Stomach (tissue), 4 donors: ENCODE measurements around the gene UPF1.

ENCODE experiments used
- EP300 ChIP-seq: sonication (generic); formaldehyde crosslinking; IDR thresholded peaks from one replicate; pipeline ENCODE4 v1.6.1; 2017; ENCODE audit warnings: antibody characterized with exemption
- POLR2A ChIP-seq, 4 donors: fragments of 450-650 bp; IDR thresholded peaks; one replicate each; pipeline ENCODE4 v1.6.1; 2016; ENCODE audit warnings: antibody characterized with exemption in 4 of 4, control low read depth in 2 of 4, mild to moderate bottlenecking in 1 of 4, moderate library complexity in 1 of 4
- POLR2AphosphoS5 ChIP-seq, 3 donors: sonication (generic); formaldehyde crosslinking; IDR thresholded peaks; one replicate each; pipeline ENCODE4 v1.6.1; 2016; ENCODE audit warnings: antibody characterized with exemption in 3 of 3
- TF ChIP-seq, protein P1 (sequence below), 7 experiments: fragments of 450-650 bp in 4 of 7; fragments of 200-600 bp in 3 of 7; sonication (generic) in 3 of 7; IDR thresholded peaks; one replicate each; pipeline ENCODE4 v1.5.1; 2016 to 2019; ENCODE audit warnings: antibody characterized with exemption in 7 of 7, control low read depth in 2 of 7, mild to moderate bottlenecking in 1 of 7

DNA sequence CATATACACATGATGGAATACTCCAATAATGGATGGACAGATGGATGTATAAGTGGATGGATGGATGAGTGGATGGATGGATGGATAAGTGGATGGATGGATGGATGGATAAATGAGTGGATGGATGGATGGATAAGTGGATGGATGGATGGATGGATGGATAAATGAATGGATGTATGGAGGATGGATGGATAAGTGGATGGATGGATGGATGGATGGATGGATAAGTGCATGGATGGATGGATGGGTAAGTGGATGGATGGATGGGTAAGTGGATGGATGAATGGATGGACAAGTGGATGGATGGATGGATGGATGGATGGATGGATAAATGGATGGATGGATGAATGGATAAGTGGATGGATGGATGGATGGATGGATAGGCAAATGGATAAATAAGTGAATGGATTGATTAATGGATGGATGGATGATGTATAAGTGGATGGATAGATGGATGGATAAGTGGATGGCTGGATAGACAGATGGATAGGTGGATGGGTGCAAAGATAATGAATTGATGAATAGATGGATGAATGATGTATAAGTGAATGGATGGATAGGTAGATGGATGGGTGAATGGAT, 32.3 kb upstream of the UPF1 start:
- TF ChIP-seq, protein P1, sequence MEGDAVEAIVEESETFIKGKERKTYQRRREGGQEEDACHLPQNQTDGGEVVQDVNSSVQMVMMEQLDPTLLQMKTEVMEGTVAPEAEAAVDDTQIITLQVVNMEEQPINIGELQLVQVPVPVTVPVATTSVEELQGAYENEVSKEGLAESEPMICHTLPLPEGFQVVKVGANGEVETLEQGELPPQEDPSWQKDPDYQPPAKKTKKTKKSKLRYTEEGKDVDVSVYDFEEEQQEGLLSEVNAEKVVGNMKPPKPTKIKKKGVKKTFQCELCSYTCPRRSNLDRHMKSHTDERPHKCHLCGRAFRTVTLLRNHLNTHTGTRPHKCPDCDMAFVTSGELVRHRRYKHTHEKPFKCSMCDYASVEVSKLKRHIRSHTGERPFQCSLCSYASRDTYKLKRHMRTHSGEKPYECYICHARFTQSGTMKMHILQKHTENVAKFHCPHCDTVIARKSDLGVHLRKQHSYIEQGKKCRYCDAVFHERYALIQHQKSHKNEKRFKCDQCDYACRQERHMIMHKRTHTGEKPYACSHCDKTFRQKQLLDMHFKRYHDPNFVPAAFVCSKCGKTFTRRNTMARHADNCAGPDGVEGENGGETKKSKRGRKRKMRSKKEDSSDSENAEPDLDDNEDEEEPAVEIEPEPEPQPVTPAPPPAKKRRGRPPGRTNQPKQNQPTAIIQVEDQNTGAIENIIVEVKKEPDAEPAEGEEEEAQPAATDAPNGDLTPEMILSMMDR (IDR thresholded peaks at IDR 0.05): no peak
- no peak for TF ChIP-seq POLR2A (IDR thresholded peaks at IDR 0.05)
- no peak for TF ChIP-seq POLR2AphosphoS5 (IDR thresholded peaks at IDR 0.05)
- TF ChIP-seq EP300: no peak
